ENCODE data around the gene AKR1A1. TPM values are rescaled to one million over a fixed set of nuclear protein-coding genes. Genes with fewer than 3 reads are reported as not detected.
A peak's percentile ranks its signal among the peaks of the same experiment; 100 is the strongest.
"Not testable (repeated sequence)": the region's sequence is repeated elsewhere in the genome, so short reads cannot be mapped to it uniquely, and the experiment has no call there.

The AKR1A1 gene
- total and polyA plus RNA-seq, 2 experiments from 2014 or later: 186 to 271 TPM

DNA sequence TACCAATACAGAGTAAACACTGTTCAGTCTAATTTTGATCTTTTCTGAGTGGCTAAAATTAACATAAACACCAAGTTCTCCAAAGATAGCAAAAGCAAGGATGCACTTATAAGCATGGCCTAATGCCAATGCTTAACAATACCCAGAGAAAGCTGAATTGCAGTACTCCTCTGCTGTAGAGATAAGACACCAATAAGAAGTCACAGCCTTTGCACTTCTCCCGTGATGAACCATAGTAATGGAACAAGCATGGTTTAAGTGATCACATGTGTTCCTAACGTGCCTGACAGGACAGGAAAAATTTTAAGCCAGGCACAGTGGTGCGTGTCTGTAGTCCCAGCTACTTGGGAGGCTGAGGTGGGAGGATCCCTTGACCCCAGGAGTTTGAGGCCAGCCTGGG is 34.6 kb upstream of the AKR1A1 start:
- TF ChIP-seq, protein P1, sequence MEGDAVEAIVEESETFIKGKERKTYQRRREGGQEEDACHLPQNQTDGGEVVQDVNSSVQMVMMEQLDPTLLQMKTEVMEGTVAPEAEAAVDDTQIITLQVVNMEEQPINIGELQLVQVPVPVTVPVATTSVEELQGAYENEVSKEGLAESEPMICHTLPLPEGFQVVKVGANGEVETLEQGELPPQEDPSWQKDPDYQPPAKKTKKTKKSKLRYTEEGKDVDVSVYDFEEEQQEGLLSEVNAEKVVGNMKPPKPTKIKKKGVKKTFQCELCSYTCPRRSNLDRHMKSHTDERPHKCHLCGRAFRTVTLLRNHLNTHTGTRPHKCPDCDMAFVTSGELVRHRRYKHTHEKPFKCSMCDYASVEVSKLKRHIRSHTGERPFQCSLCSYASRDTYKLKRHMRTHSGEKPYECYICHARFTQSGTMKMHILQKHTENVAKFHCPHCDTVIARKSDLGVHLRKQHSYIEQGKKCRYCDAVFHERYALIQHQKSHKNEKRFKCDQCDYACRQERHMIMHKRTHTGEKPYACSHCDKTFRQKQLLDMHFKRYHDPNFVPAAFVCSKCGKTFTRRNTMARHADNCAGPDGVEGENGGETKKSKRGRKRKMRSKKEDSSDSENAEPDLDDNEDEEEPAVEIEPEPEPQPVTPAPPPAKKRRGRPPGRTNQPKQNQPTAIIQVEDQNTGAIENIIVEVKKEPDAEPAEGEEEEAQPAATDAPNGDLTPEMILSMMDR (IDR thresholded peaks at IDR 0.05; ENCODE audit: poor library complexity): no peak
- TF ChIP-seq EZH2 (IDR thresholded peaks at IDR 0.05; ENCODE audit: borderline replicate concordance) (no peak), EZH2phosphoT487 (IDR thresholded peaks at IDR 0.05; ENCODE audit: low read depth, severe bottlenecking, unreplicated experiment) (no peak)
- no peaks in the 10 kb centered on the region for H3K9me3 ChIP-seq (ENCODE audit: low read depth)
- H3K9me2 ChIP-seq (replicated peaks; ENCODE audit: insufficient read depth): no peaks in the 10 kb centered on the region
- H3K27ac ChIP-seq: no peak overlapping the region
- no peak overlapping the region for H3K4me2 ChIP-seq
- peaks cover 29% of the 10 kb centered on the region for H3K4me1 ChIP-seq (ENCODE audit: insufficient read depth)
- peaks cover 21% of the 10 kb centered on the region for H4K20me1 ChIP-seq (ENCODE audit: insufficient read depth, poor library complexity, severe bottlenecking)
- H3K4me3 ChIP-seq: no peak overlapping the region
- no peak for DNase-seq (ENCODE audit: low spot score)
- no peaks in the 10 kb centered on the region for H3K27me3 ChIP-seq
- no peak overlapping the region for H2AFZ ChIP-seq
- H3K36me3 ChIP-seq (replicated peaks; ENCODE audit: insufficient read depth, low read depth): no peaks in the 10 kb centered on the region
- H3K79me2 ChIP-seq: peaks cover 38% of the 10 kb centered on the region
- 49% methylated on average over 3 of the region's 3 CpGs for WGBS (ENCODE audit: low lambda C conversion rate, missing lambda C conversion rate)

DNA sequence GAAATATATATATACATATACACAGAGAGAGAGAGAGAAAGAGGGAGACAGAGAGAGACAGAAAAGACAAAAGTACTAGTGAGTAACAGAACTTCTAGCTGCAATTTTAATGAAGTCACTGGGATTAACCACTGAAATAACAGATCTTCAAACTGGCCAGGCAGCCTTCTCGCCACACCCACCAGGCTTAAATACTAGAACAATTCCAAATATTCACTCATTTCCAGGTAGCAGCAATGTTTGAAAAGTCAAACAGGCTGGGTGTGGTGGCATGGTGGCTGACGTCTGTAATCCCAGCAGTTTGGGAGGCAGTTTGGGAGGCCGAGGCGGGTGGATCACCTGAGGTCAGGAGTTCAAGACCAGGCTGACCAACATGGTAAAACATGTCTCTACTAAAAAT is 34.2 kb upstream of the AKR1A1 start:
- Histone ChIP-seq H3K9me3 (ENCODE audit: low read depth) (no peaks in the 10 kb centered on the region), H3K4me3 (no peak overlapping the region), H3K79me2 (peaks cover 42% of the 10 kb centered on the region), H4K20me1 (ENCODE audit: insufficient read depth, poor library complexity, severe bottlenecking) (peaks cover 21% of the 10 kb centered on the region), H3K9me2 (replicated peaks; ENCODE audit: insufficient read depth) (no peaks in the 10 kb centered on the region), H3K36me3 (replicated peaks; ENCODE audit: insufficient read depth, low read depth) (no peaks in the 10 kb centered on the region), H2AFZ (no peak overlapping the region), H3K27me3 (no peaks in the 10 kb centered on the region), H3K27ac (no peak overlapping the region), H3K4me1 (ENCODE audit: insufficient read depth) (peaks cover 29% of the 10 kb centered on the region), H3K4me2 (no peak overlapping the region)
- TF ChIP-seq, protein P1 (IDR thresholded peaks at IDR 0.05; ENCODE audit: poor library complexity): no peak
- no peak for TF ChIP-seq EZH2 (IDR thresholded peaks at IDR 0.05; ENCODE audit: borderline replicate concordance)
- no peak for TF ChIP-seq EZH2phosphoT487 (IDR thresholded peaks at IDR 0.05; ENCODE audit: low read depth, severe bottlenecking, unreplicated experiment)
- WGBS (ENCODE audit: low lambda C conversion rate, missing lambda C conversion rate): 80% methylated on average over 4 of the region's 4 CpGs
- DNase-seq (ENCODE audit: low spot score): no peak

DNA sequence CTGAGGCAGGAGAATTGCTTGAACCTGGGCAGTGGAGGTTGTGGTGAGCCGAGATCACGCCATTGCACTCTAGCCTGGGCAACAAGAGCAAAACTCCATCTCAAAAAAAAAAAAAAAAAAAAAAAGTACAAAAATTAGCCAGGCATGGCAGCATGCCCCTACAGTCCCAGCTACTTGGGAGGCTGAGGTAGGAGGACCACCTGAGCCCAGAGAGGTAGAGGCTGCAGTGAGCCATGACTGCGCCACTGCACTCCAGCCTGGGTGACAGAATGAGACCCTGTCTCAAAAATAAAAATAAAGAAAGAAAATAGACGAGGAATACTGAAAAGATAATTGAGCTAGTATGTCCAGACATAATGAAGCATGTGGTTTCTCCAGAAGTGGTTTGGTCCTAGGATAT is 32.3 kb upstream of the AKR1A1 start:
- H3K4me2 ChIP-seq: peak overlapping the region; percentile 75
- H2AFZ ChIP-seq; H3K27ac ChIP-seq; H3K27me3 ChIP-seq; H3K9me3 ChIP-seq (ENCODE audit: low read depth); H3K36me3 ChIP-seq (replicated peaks; ENCODE audit: insufficient read depth, low read depth); H3K4me3 ChIP-seq; DNase-seq (ENCODE audit: low spot score); H3K9me2 ChIP-seq (replicated peaks; ENCODE audit: insufficient read depth): not testable (repeated sequence)
- peaks cover 43% of the 10 kb centered on the region for H3K79me2 ChIP-seq
- WGBS (ENCODE audit: low lambda C conversion rate, missing lambda C conversion rate): 97% methylated on average over 4 of the region's 4 CpGs
- peaks cover 21% of the 10 kb centered on the region for H4K20me1 ChIP-seq (ENCODE audit: insufficient read depth, poor library complexity, severe bottlenecking)
- peaks cover 29% of the 10 kb centered on the region for H3K4me1 ChIP-seq (ENCODE audit: insufficient read depth)

DNA sequence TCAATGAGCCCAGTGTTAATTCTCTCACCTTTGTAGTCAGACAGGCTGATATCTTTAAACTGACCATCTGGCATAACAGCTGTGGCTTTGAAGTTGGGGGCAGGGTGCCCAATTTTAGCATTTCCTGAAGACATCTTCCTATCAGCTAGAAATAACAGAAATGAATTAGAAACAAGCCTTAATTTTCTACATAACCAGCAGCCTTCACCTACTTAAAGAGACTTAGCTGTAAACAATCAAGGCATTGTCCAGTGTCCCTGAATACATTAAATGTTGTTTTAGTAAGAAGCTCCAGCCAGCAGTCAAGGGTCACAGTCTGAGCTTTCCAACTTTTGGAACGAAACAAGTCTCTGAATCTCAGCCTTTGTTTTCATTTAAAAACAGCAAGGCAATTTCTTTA is 31.7 kb upstream of the AKR1A1 start:
- 36% methylated on average over 1 of the region's 1 CpG for WGBS (ENCODE audit: low lambda C conversion rate, missing lambda C conversion rate)
- peaks cover 26% of the 10 kb centered on the region for H3K4me1 ChIP-seq (ENCODE audit: insufficient read depth)
- no peak for DNase-seq (ENCODE audit: low spot score)
- H3K36me3 ChIP-seq (replicated peaks; ENCODE audit: insufficient read depth, low read depth): no peaks in the 10 kb centered on the region
- peaks cover 21% of the 10 kb centered on the region for H4K20me1 ChIP-seq (ENCODE audit: insufficient read depth, poor library complexity, severe bottlenecking)
- H3K79me2 ChIP-seq: peaks cover 43% of the 10 kb centered on the region
- peak overlapping the region; percentile 75 for H3K4me2 ChIP-seq
- no peaks in the 10 kb centered on the region for H3K27me3 ChIP-seq
- no peak overlapping the region for H3K4me3 ChIP-seq
- H2AFZ ChIP-seq: no peak overlapping the region
- no peaks in the 10 kb centered on the region for H3K9me2 ChIP-seq (replicated peaks; ENCODE audit: insufficient read depth)
- no peaks in the 10 kb centered on the region for H3K9me3 ChIP-seq (ENCODE audit: low read depth)
- TF ChIP-seq, protein P1 (IDR thresholded peaks at IDR 0.05; ENCODE audit: poor library complexity): no peak
- TF ChIP-seq EZH2 (IDR thresholded peaks at IDR 0.05; ENCODE audit: borderline replicate concordance) (no peak), EZH2phosphoT487 (IDR thresholded peaks at IDR 0.05; ENCODE audit: low read depth, severe bottlenecking, unreplicated experiment) (no peak)
- no peak overlapping the region for H3K27ac ChIP-seq

DNA sequence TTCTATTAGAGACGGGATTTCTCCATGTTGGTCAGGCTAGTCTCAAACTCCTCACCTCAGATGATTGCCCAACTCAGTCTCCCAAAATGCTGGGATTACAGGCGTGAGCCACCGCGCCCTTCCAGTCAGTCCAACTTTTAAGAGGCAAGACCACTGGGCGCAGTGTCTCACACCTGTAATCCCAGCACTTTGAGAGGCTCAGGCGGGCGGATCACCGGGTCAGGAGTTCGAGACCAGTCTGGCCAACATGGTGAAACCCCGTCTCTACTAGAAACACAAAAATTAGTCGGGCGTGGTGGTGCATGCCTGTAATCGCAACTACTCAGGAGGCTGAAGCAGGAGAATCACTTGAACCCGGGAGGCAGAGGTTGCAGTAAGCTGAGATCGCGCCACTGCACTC is 30.9 kb upstream of the AKR1A1 start:
- H3K9me3 ChIP-seq (ENCODE audit: low read depth); H3K9me2 ChIP-seq (replicated peaks; ENCODE audit: insufficient read depth); DNase-seq (ENCODE audit: low spot score); H2AFZ ChIP-seq; H3K4me3 ChIP-seq; H3K27me3 ChIP-seq; H3K36me3 ChIP-seq (replicated peaks; ENCODE audit: insufficient read depth, low read depth); H3K27ac ChIP-seq: not testable (repeated sequence)
- peaks cover 17% of the 10 kb centered on the region for H3K4me1 ChIP-seq (ENCODE audit: insufficient read depth)
- WGBS (ENCODE audit: low lambda C conversion rate, missing lambda C conversion rate): 78% methylated on average over 13 of the region's 16 CpGs
- H4K20me1 ChIP-seq (ENCODE audit: insufficient read depth, poor library complexity, severe bottlenecking): peaks cover 21% of the 10 kb centered on the region
- peak overlapping the region; percentile 75 for H3K4me2 ChIP-seq
- H3K79me2 ChIP-seq: peaks cover 43% of the 10 kb centered on the region

Measured in hepatocyte (in vitro differentiated cells).